Liver (tissue), 9 donors: ENCODE measurements around the gene SDK2. TPM values are rescaled to one million over a fixed set of nuclear protein-coding genes. Genes with fewer than 3 reads are reported as not detected.

Experiments
- DNase-seq: peaks from one replicate; pipeline ENCODE4 v3.0.0-alpha.2; 2017; ENCODE audit warnings: low spot score
- H3K27ac ChIP-seq, 2 donors: one replicate each; pipeline ENCODE4 v1.7.0; 2013; ENCODE audit warnings: inconsistent platforms in 2 of 2, low read length in 2 of 2, control low read depth in 1 of 2, low read depth in 1 of 2, mild to moderate bottlenecking in 1 of 2
- H3K27me3 ChIP-seq, 4 donors: one replicate each; pipeline versions ENCODE4 v1.6.1 to v1.7.0; 2013; ENCODE audit warnings: low read length in 3 of 4, inconsistent platforms in 1 of 4, mild to moderate bottlenecking in 1 of 4, moderate library complexity in 1 of 4; ENCODE audit not compliant: control insufficient read depth in 4 of 4, insufficient read depth in 4 of 4
- H3K36me3 ChIP-seq, 4 donors: one replicate each; pipeline versions ENCODE4 v1.6.1 to v1.7.0; 2013; ENCODE audit warnings: low read length in 3 of 4, mild to moderate bottlenecking in 3 of 4, low read depth in 1 of 4, moderate library complexity in 1 of 4; ENCODE audit not compliant: control insufficient read depth in 4 of 4, insufficient read depth in 3 of 4
- H3K4me1 ChIP-seq, 4 donors: one replicate each; pipeline versions ENCODE4 v1.6.1 to v1.7.0; 2013; ENCODE audit warnings: low read length in 3 of 4, mild to moderate bottlenecking in 3 of 4, moderate library complexity in 1 of 4; ENCODE audit not compliant: control insufficient read depth in 4 of 4, insufficient read depth in 4 of 4
- H3K4me3 ChIP-seq, 3 donors: one replicate each; pipeline versions ENCODE4 v1.6.1 to v1.7.0; 2013; ENCODE audit warnings: low read length in 3 of 3, control low read depth in 1 of 3, low read depth in 1 of 3, mild to moderate bottlenecking in 1 of 3
- H3K9ac ChIP-seq, 2 donors: one replicate each; pipeline ENCODE4 v1.7.0; 2013; ENCODE audit warnings: low read length in 2 of 2, mild to moderate bottlenecking in 2 of 2, moderate library complexity in 2 of 2, control low read depth in 1 of 2, low read depth in 1 of 2
- H3K9me3 ChIP-seq, 4 donors: one replicate each; pipeline versions ENCODE4 v1.6.1 to v1.7.0; 2013; ENCODE audit warnings: low read length in 3 of 4; ENCODE audit not compliant: control insufficient read depth in 4 of 4
- EGR1 ChIP-seq, 2 donors: IDR thresholded peaks; 2 replicates each; pipeline ENCODE4 v1.6.1; 2016 to 2018; ENCODE audit warnings: antibody characterized with exemption in 2 of 2, low read depth in 2 of 2
- FOXA1 ChIP-seq: IDR thresholded peaks from 2 replicates; pipeline ENCODE4 v1.6.1; 2016; ENCODE audit warnings: antibody characterized with exemption
- FOXA2 ChIP-seq: IDR thresholded peaks from 2 replicates; pipeline ENCODE4 v1.6.1; 2016; ENCODE audit warnings: antibody characterized with exemption
- GABPA ChIP-seq, 2 donors: IDR thresholded peaks in 1 of 2; conservative IDR thresholded peaks in 1 of 2; 2 replicates each; pipeline ENCODE4 v1.6.1; 2016; ENCODE audit warnings: antibody characterized with exemption in 2 of 2, mild to moderate bottlenecking in 1 of 2, moderate library complexity in 1 of 2
- HNF4A ChIP-seq, 2 donors: conservative IDR thresholded peaks; 2 replicates each; pipeline ENCODE4 v1.6.1; 2016; ENCODE audit warnings: antibody characterized with exemption in 2 of 2, mild to moderate bottlenecking in 2 of 2
- HNF4G ChIP-seq: IDR thresholded peaks from 2 replicates; pipeline ENCODE4 v1.6.1; 2016; ENCODE audit warnings: antibody characterized with exemption
- JUND ChIP-seq, 2 donors: IDR thresholded peaks; 2 replicates each; pipeline ENCODE4 v1.6.1; 2016; ENCODE audit warnings: antibody characterized with exemption in 2 of 2
- NR2F2 ChIP-seq: IDR thresholded peaks from 2 replicates; pipeline ENCODE4 v1.6.1; 2016; ENCODE audit warnings: antibody characterized with exemption
- RAD21 ChIP-seq, 2 donors: IDR thresholded peaks; 2 replicates each; pipeline ENCODE4 v1.6.1; 2016; ENCODE audit warnings: antibody characterized with exemption in 2 of 2, mild to moderate bottlenecking in 2 of 2
- RXRA ChIP-seq, 2 donors: IDR thresholded peaks; 2 replicates each; pipeline ENCODE4 v1.6.1; 2017 to 2018; ENCODE audit warnings: antibody characterized with exemption in 2 of 2, mild to moderate bottlenecking in 1 of 2
- SP1 ChIP-seq: IDR thresholded peaks from 2 replicates; pipeline ENCODE4 v1.6.1; 2018; ENCODE audit warnings: antibody characterized with exemption, mild to moderate bottlenecking
- TAF1 ChIP-seq: conservative IDR thresholded peaks from 2 replicates; pipeline ENCODE4 v1.6.1; 2016; ENCODE audit warnings: antibody characterized with exemption, mild to moderate bottlenecking
- YY1 ChIP-seq: IDR thresholded peaks from 2 replicates; pipeline ENCODE4 v1.6.1; 2016; ENCODE audit warnings: antibody characterized with exemption, mild to moderate bottlenecking
- WGBS: extraction: QIAGEN DNeasy Blood & Tissue Kit; methylation state at CpG from one replicate; pipeline ENCODE4 v1.1.7; 2013; 5-methylcytosine and 5-hydroxymethylcytosine counted together
- polyA plus RNA-seq, 2 donors: library from polyadenylated mRNA; stranded (reverse) in 1 of 2; unstranded in 1 of 2; fragments of 200-250 nt in 1 of 2; fragments of >200 nt in 1 of 2; fragmentation: Nextera tagmentation in 1 of 2; extraction: Ambion mirVana in 1 of 2; gene quantifications; one replicate each; pipeline versions ENCODE4 v1.2.1 to v1.2.3, GENCODE V29; 2013 to 2015
- total RNA-seq, 2 donors: library from RNA; depleted of rRNA; stranded (reverse); fragments of >200 nt; gene quantifications; one replicate each; pipeline ENCODE4 v1.2.3, GENCODE V29; 2014
- TF ChIP-seq, protein P1 (sequence below): fragments of 150-350 bp; IDR thresholded peaks from 2 replicates; pipeline ENCODE4 v1.5.1; 2017; ENCODE audit warnings: improper control_type of control experiment, low read depth, low read length; ENCODE audit not compliant: missing input control
- TF ChIP-seq, protein P2 (sequence below): IDR thresholded peaks from 2 replicates; pipeline ENCODE4 v1.6.1; 2016; ENCODE audit warnings: antibody characterized with exemption
- TF ChIP-seq, protein P3 (sequence below): IDR thresholded peaks from 2 replicates; pipeline ENCODE4 v1.6.1; 2016; ENCODE audit warnings: antibody characterized with exemption
- TF ChIP-seq, protein P4 (sequence below): IDR thresholded peaks from 2 replicates; pipeline ENCODE4 v1.6.1; 2016; ENCODE audit warnings: antibody characterized with exemption
- TF ChIP-seq, protein P5 (sequence below): IDR thresholded peaks from 2 replicates; pipeline ENCODE4 v1.6.1; 2016; ENCODE audit warnings: antibody characterized with exemption, mild to moderate bottlenecking
- donor health status: healthy.
- donor health status: healthy.
- donor health status: healthy.
- donor health status: healthy.
- donor health status: healthy.

The SDK2 gene
- total and polyA plus RNA-seq, 4 donors = 0.05 to 0.42 (median 0.10) TPM

DNA sequence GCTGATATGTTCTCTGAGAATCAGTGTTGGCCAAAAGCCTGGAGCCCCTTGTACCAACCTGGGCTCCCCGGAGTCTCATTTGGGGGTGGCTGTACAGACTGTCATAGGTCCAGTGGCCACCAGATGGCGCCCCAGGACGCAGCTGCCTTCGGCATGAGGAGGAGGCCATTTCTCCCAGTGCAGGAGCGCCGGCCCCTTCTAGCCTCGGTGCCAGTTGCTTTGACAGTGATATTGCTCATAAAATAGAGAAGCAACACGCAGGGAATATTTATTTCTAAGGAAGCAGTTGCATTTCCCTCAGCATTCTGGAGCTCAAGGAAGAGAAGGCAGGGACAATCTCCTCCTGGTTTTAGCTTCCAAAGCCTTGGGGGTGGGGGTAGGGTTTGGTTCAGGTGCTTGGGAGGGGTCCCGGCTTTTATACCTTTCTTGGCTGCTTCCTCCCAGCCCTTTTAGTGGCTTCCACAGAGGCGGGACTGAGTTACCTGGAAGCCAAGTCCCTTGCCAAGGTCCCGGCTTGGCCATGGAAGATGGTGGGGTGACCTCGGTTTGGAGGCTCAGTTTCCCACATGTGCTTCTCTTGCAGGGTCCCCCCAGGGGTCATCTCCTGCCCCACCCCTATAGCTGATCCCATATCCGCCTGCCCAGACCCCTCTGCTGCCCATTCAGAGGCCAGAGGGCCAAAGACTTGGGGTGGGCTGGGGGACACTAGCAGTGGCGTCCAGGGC, 214.6 kb downstream of the SDK2 start:
- 27% methylated on average over 14 of the region's 14 CpGs for WGBS
- Histone ChIP-seq H3K9ac (no peak overlapping the region), H3K4me1 (peaks cover 0 to 3% (median 0%) of the 10 kb centered on the region in 4 donors), H3K27me3 (no peaks in the 10 kb centered on the region), H3K4me3 (no peak overlapping the region), H3K9me3 (no peaks in the 10 kb centered on the region), H3K27ac (no peak overlapping the region), H3K36me3 (no peaks in the 10 kb centered on the region)
- peak; percentile 91 for DNase-seq
- peak; percentile 53 for TF ChIP-seq YY1
- no peak for TF ChIP-seq FOXA1
- TF ChIP-seq RAD21 (IDR thresholded peaks at IDR 0.05) = peak; percentile 95 to 96
- no peak for TF ChIP-seq RXRA (IDR thresholded peaks at IDR 0.05)
- TF ChIP-seq, protein P1, sequence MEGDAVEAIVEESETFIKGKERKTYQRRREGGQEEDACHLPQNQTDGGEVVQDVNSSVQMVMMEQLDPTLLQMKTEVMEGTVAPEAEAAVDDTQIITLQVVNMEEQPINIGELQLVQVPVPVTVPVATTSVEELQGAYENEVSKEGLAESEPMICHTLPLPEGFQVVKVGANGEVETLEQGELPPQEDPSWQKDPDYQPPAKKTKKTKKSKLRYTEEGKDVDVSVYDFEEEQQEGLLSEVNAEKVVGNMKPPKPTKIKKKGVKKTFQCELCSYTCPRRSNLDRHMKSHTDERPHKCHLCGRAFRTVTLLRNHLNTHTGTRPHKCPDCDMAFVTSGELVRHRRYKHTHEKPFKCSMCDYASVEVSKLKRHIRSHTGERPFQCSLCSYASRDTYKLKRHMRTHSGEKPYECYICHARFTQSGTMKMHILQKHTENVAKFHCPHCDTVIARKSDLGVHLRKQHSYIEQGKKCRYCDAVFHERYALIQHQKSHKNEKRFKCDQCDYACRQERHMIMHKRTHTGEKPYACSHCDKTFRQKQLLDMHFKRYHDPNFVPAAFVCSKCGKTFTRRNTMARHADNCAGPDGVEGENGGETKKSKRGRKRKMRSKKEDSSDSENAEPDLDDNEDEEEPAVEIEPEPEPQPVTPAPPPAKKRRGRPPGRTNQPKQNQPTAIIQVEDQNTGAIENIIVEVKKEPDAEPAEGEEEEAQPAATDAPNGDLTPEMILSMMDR = peak; percentile 94

DNA sequence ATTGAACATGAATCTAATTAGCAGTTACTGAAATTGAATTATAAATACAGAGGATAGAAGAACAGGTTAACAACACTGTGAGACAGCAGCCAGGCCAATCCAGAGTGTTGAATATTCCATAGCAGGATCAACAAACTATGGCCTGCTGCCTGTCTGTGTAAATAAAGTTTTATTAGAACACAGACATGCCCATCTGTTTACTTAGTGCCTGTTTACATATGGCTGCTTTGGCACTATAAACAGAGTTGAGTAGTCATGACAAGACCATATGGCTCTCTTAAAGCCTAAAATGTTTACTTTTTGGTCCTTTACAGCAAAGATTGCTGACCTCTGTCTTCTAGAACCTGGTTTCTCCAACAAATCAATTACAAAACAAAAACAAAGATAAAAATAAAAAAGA, 217.0 kb downstream of the SDK2 start:
- Histone ChIP-seq H3K4me1 (peaks cover 0 to 3% (median 0%) of the 10 kb centered on the region in 4 donors), H3K36me3 (no peaks in the 10 kb centered on the region), H3K9me3 (no peaks in the 10 kb centered on the region)

More for the DNA sequence above, 217.0 kb downstream of the SDK2 start:
- H3K27ac ChIP-seq = no peak overlapping the region
- no peak for DNase-seq
- no peak overlapping the region for H3K9ac ChIP-seq
- H3K27me3 ChIP-seq = no peaks in the 10 kb centered on the region
- TF ChIP-seq TAF1 (no peak), SP1 (no peak), YY1 (no peak), GABPA (IDR thresholded peaks at IDR 0.05 in 1 of 2, conservative IDR thresholded peaks at IDR 0.05 in 1 of 2) (no peak), RXRA (IDR thresholded peaks at IDR 0.05) (no peak), JUND (IDR thresholded peaks at IDR 0.05) (no peak), HNF4A (conservative IDR thresholded peaks at IDR 0.05) (no peak), FOXA2 (no peak), RAD21 (IDR thresholded peaks at IDR 0.05) (no peak), EGR1 (IDR thresholded peaks at IDR 0.05; ENCODE audit: low read depth in 2 of 2) (no peak), NR2F2 (no peak), FOXA1 (no peak), HNF4G (no peak)
- TF ChIP-seq, protein P2, sequence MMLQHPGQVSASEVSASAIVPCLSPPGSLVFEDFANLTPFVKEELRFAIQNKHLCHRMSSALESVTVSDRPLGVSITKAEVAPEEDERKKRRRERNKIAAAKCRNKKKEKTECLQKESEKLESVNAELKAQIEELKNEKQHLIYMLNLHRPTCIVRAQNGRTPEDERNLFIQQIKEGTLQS = no peak
- TF ChIP-seq, protein P1 = no peak
- TF ChIP-seq, protein P3, sequence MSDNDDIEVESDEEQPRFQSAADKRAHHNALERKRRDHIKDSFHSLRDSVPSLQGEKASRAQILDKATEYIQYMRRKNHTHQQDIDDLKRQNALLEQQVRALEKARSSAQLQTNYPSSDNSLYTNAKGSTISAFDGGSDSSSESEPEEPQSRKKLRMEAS = no peak
- TF ChIP-seq, protein P4, sequence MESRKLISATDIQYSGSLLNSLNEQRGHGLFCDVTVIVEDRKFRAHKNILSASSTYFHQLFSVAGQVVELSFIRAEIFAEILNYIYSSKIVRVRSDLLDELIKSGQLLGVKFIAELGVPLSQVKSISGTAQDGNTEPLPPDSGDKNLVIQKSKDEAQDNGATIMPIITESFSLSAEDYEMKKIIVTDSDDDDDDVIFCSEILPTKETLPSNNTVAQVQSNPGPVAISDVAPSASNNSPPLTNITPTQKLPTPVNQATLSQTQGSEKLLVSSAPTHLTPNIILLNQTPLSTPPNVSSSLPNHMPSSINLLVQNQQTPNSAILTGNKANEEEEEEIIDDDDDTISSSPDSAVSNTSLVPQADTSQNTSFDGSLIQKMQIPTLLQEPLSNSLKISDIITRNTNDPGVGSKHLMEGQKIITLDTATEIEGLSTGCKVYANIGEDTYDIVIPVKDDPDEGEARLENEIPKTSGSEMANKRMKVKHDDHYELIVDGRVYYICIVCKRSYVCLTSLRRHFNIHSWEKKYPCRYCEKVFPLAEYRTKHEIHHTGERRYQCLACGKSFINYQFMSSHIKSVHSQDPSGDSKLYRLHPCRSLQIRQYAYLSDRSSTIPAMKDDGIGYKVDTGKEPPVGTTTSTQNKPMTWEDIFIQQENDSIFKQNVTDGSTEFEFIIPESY = no peak
- TF ChIP-seq, protein P5, sequence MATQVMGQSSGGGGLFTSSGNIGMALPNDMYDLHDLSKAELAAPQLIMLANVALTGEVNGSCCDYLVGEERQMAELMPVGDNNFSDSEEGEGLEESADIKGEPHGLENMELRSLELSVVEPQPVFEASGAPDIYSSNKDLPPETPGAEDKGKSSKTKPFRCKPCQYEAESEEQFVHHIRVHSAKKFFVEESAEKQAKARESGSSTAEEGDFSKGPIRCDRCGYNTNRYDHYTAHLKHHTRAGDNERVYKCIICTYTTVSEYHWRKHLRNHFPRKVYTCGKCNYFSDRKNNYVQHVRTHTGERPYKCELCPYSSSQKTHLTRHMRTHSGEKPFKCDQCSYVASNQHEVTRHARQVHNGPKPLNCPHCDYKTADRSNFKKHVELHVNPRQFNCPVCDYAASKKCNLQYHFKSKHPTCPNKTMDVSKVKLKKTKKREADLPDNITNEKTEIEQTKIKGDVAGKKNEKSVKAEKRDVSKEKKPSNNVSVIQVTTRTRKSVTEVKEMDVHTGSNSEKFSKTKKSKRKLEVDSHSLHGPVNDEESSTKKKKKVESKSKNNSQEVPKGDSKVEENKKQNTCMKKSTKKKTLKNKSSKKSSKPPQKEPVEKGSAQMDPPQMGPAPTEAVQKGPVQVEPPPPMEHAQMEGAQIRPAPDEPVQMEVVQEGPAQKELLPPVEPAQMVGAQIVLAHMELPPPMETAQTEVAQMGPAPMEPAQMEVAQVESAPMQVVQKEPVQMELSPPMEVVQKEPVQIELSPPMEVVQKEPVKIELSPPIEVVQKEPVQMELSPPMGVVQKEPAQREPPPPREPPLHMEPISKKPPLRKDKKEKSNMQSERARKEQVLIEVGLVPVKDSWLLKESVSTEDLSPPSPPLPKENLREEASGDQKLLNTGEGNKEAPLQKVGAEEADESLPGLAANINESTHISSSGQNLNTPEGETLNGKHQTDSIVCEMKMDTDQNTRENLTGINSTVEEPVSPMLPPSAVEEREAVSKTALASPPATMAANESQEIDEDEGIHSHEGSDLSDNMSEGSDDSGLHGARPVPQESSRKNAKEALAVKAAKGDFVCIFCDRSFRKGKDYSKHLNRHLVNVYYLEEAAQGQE = no peak
- no peak overlapping the region for H3K4me3 ChIP-seq
